Activated naive CD8-positive, alpha-beta T cell treated with anti-CD3 and anti-CD28 coated beads for 36 hours (primary cell): ENCODE results near the gene CPNE6. TPM values are rescaled to one million over a fixed set of nuclear protein-coding genes. Genes with fewer than 3 reads are reported as not detected.

Source experiments
- DNase-seq: peaks from one replicate; pipeline ENCODE4 v3.0.0; 2021
- H3K27ac Mint-ChIP-seq: one replicate; pipeline ENCODE4 v1.8.0; 2022; ENCODE audit warnings: mild to moderate bottlenecking, moderate library complexity, mixed read lengths
- H3K27me3 Mint-ChIP-seq: one replicate; pipeline ENCODE4 v1.8.0; 2022; ENCODE audit warnings: mild to moderate bottlenecking, mixed read lengths
- H3K36me3 Mint-ChIP-seq: one replicate; pipeline ENCODE4 v1.8.0; 2021; ENCODE audit warnings: mild to moderate bottlenecking, mixed read lengths
- H3K4me1 Mint-ChIP-seq: one replicate; pipeline ENCODE4 v1.8.0; 2021; ENCODE audit warnings: mixed read lengths
- H3K4me3 Mint-ChIP-seq: one replicate; pipeline ENCODE4 v1.8.0; 2022; ENCODE audit warnings: mild to moderate bottlenecking, moderate library complexity, mixed read lengths
- H3K9me3 Mint-ChIP-seq: one replicate; pipeline ENCODE4 v1.8.0; 2022; ENCODE audit warnings: mixed read lengths
- total RNA-seq, 2 experiments: library from RNA; stranded (reverse); gene quantifications; one replicate each; pipeline ENCODE4 v1.2.3, GENCODE V29; 2021

CPNE6 gene
- total RNA-seq, 2 experiments from 2014 or later: not detected

- no peak overlapping the region for H3K4me3 Mint-ChIP-seq
- no peak overlapping the region for H3K27ac Mint-ChIP-seq
- no peak for DNase-seq
- H3K9me3 Mint-ChIP-seq: no peaks in the 10 kb centered on the region
- H3K36me3 Mint-ChIP-seq: no peaks in the 10 kb centered on the region
- H3K4me1 Mint-ChIP-seq: peaks cover 7% of the 10 kb centered on the region
- no peaks in the 10 kb centered on the region for H3K27me3 Mint-ChIP-seq
Observed at GRCh38 chr14:24072436-24072835, 1.1 kb downstream of the CPNE6 start.

- no peak overlapping the region for H3K27ac Mint-ChIP-seq
- peaks cover 7% of the 10 kb centered on the region for H3K4me1 Mint-ChIP-seq
- H3K36me3 Mint-ChIP-seq: no peaks in the 10 kb centered on the region
- no peak for DNase-seq
- no peak overlapping the region for H3K4me3 Mint-ChIP-seq
- H3K9me3 Mint-ChIP-seq: no peaks in the 10 kb centered on the region
- H3K27me3 Mint-ChIP-seq: no peaks in the 10 kb centered on the region
Observed at GRCh38 chr14:24072881-24073877, 1.8 kb downstream of the CPNE6 start.

- peaks cover 7% of the 10 kb centered on the region for H3K4me1 Mint-ChIP-seq
- H3K27ac Mint-ChIP-seq: no peak overlapping the region
- H3K27me3 Mint-ChIP-seq: no peaks in the 10 kb centered on the region
- H3K36me3 Mint-ChIP-seq: no peaks in the 10 kb centered on the region
- DNase-seq: no peak
- H3K9me3 Mint-ChIP-seq: no peaks in the 10 kb centered on the region
- no peak overlapping the region for H3K4me3 Mint-ChIP-seq
Observed at GRCh38 chr14:24074625-24075484, 3.5 kb downstream of the CPNE6 start.

- H3K4me1 Mint-ChIP-seq: peaks cover 14% of the 10 kb centered on the region
- DNase-seq: no peak
- H3K9me3 Mint-ChIP-seq: no peaks in the 10 kb centered on the region
- H3K4me3 Mint-ChIP-seq: no peak overlapping the region
- no peaks in the 10 kb centered on the region for H3K36me3 Mint-ChIP-seq
- H3K27me3 Mint-ChIP-seq: no peaks in the 10 kb centered on the region
- no peak overlapping the region for H3K27ac Mint-ChIP-seq
Observed at GRCh38 chr14:24075485-24076301, 4.3 kb downstream of the CPNE6 start.

GRCh38 chr14:24076302-24076601, 4.9 kb downstream of the CPNE6 start:
- Mint-ChIP-seq H3K4me1 (peaks cover 13% of the 10 kb centered on the region), H3K4me3 (no peak overlapping the region), H3K27ac (no peak overlapping the region), H3K9me3 (no peaks in the 10 kb centered on the region), H3K27me3 (no peaks in the 10 kb centered on the region), H3K36me3 (no peaks in the 10 kb centered on the region)
- DNase-seq: no peak

- Mint-ChIP-seq H3K27me3 (no peaks in the 10 kb centered on the region), H3K9me3 (no peaks in the 10 kb centered on the region), H3K4me3 (no peak overlapping the region), H3K36me3 (no peaks in the 10 kb centered on the region), H3K27ac (no peak overlapping the region), H3K4me1 (peaks cover 16% of the 10 kb centered on the region)
- no peak for DNase-seq
Observed at GRCh38 chr14:24077086-24077485, 5.7 kb downstream of the CPNE6 start.

- H3K9me3 Mint-ChIP-seq: no peaks in the 10 kb centered on the region
- H3K36me3 Mint-ChIP-seq: no peaks in the 10 kb centered on the region
- no peak for DNase-seq
- H3K4me3 Mint-ChIP-seq: no peak overlapping the region
- no peak overlapping the region for H3K27ac Mint-ChIP-seq
- no peaks in the 10 kb centered on the region for H3K27me3 Mint-ChIP-seq
- H3K4me1 Mint-ChIP-seq: peaks cover 19% of the 10 kb centered on the region
Observed at GRCh38 chr14:24078146-24078545, 6.8 kb downstream of the CPNE6 start.

GRCh38 chr14:24079491-24080141, 8.3 kb downstream of the CPNE6 start:
- Mint-ChIP-seq H3K27me3 (no peaks in the 10 kb centered on the region), H3K27ac (no peak overlapping the region), H3K36me3 (no peaks in the 10 kb centered on the region), H3K4me3 (peak overlapping the region; percentile 12), H3K4me1 (peaks cover 19% of the 10 kb centered on the region), H3K9me3 (no peaks in the 10 kb centered on the region)
- DNase-seq: no peak

- Mint-ChIP-seq H3K9me3 (no peaks in the 10 kb centered on the region), H3K4me1 (peaks cover 19% of the 10 kb centered on the region), H3K4me3 (peak overlapping the region; percentile 74), H3K27me3 (no peaks in the 10 kb centered on the region), H3K27ac (no peak overlapping the region), H3K36me3 (no peaks in the 10 kb centered on the region)
- DNase-seq: no peak
Observed at GRCh38 chr14:24080142-24080530, 8.8 kb downstream of the CPNE6 start.

GRCh38 chr14:24080888-24081738, 9.8 kb downstream of the CPNE6 start:
- peak; percentile 76 for DNase-seq
- Mint-ChIP-seq H3K4me1 (peaks cover 16% of the 10 kb centered on the region), H3K36me3 (no peaks in the 10 kb centered on the region), H3K27ac (peak overlapping the region; percentile 53), H3K4me3 (peak overlapping the region; percentile 74), H3K27me3 (no peaks in the 10 kb centered on the region), H3K9me3 (no peaks in the 10 kb centered on the region)

- no peak for DNase-seq
- peaks cover 16% of the 10 kb centered on the region for H3K4me1 Mint-ChIP-seq
- no peaks in the 10 kb centered on the region for H3K36me3 Mint-ChIP-seq
- no peaks in the 10 kb centered on the region for H3K27me3 Mint-ChIP-seq
- H3K27ac Mint-ChIP-seq: no peak overlapping the region
- peak overlapping the region; percentile 72 for H3K4me3 Mint-ChIP-seq
- H3K9me3 Mint-ChIP-seq: no peaks in the 10 kb centered on the region
Observed at GRCh38 chr14:24081739-24082211, 10.4 kb downstream of the CPNE6 start.

- Mint-ChIP-seq H3K4me3 (peak overlapping the region; percentile 72), H3K4me1 (peaks cover 16% of the 10 kb centered on the region), H3K27ac (no peak overlapping the region), H3K9me3 (no peaks in the 10 kb centered on the region), H3K27me3 (no peaks in the 10 kb centered on the region), H3K36me3 (no peaks in the 10 kb centered on the region)
- DNase-seq: no peak
Observed at GRCh38 chr14:24082411-24083080, 11.2 kb downstream of the CPNE6 start.

GRCh38 chr14:24083462-24083861, 12.1 kb downstream of the CPNE6 start:
- Mint-ChIP-seq H3K4me1 (peaks cover 16% of the 10 kb centered on the region), H3K4me3 (no peak overlapping the region), H3K36me3 (no peaks in the 10 kb centered on the region), H3K9me3 (no peaks in the 10 kb centered on the region), H3K27me3 (no peaks in the 10 kb centered on the region), H3K27ac (no peak overlapping the region)
- no peak for DNase-seq
